HG03103 (cell line): ENCODE data around the gene CYB5A.
"Not testable (repeated sequence)": the region's sequence is repeated elsewhere in the genome, so short reads cannot be mapped to it uniquely, and the experiment has no call there.

ENCODE experiments used
- ATAC-seq: cut with Tn5 transposase; IDR thresholded peaks from one replicate; pipeline ENCODE4 v1.9.1; 2021; ENCODE audit warnings: low read depth; ENCODE audit not compliant: unreplicated experiment

The CYB5A gene

GRCh38 chr18:74291771-74292540 is at the start of gene CYB5A:
Gene CYB5A (minus strand): TSS chr18:74291963. CDS start chr18:74291875, 88 bp downstream.
- ATAC-seq, result peak; percentile 99

- ATAC-seq, result no peak
These were observed 46.1 kb upstream of the CYB5A start for GRCh38 chr18:74337912-74338309.

- ATAC-seq, result no peak
These were observed 45.6 kb upstream of the CYB5A start for GRCh38 chr18:74337155-74337911.

GRCh38 chr18:74336656-74337055 is 44.9 kb upstream of the CYB5A start:
- no peak for ATAC-seq

GRCh38 chr18:74334242-74334893 is 42.6 kb upstream of the CYB5A start:
- peak; percentile 69 for ATAC-seq

GRCh38 chr18:74333091-74333490 is 41.3 kb upstream of the CYB5A start:
- no peak for ATAC-seq

- no peak for ATAC-seq
These were observed 39.6 kb upstream of the CYB5A start for GRCh38 chr18:74331404-74331803.

- ATAC-seq, result no peak
These were observed 38.0 kb upstream of the CYB5A start for GRCh38 chr18:74329688-74330205.

GRCh38 chr18:74328206-74328605 is 36.4 kb upstream of the CYB5A start:
- ATAC-seq, result no peak

- ATAC-seq, result not testable (repeated sequence)
These were observed 35.0 kb upstream of the CYB5A start for GRCh38 chr18:74326791-74327190.

GRCh38 chr18:74326231-74326630 is 34.5 kb upstream of the CYB5A start:
- no peak for ATAC-seq

GRCh38 chr18:74316257-74317170 is 24.8 kb upstream of the CYB5A start:
- no peak for ATAC-seq

GRCh38 chr18:74315464-74316256 is 23.9 kb upstream of the CYB5A start, which contains the start of gene C18orf63:
Gene C18orf63 (plus strand): TSS chr18:74315839. CDS start chr18:74317866, 2,027 bp downstream.
- ATAC-seq, result no peak

- ATAC-seq, result no peak
These were observed 23.1 kb upstream of the CYB5A start for GRCh38 chr18:74314759-74315463.

GRCh38 chr18:74311000-74311399 is 19.2 kb upstream of the CYB5A start:
- ATAC-seq, result no peak

- ATAC-seq, result peak; percentile 92
These were observed 18.6 kb upstream of the CYB5A start for GRCh38 chr18:74310411-74310810.

GRCh38 chr18:74303936-74304335 is 12.2 kb upstream of the CYB5A start:
- ATAC-seq, result no peak

GRCh38 chr18:74303306-74303705 is 11.5 kb upstream of the CYB5A start:
- no peak for ATAC-seq

- ATAC-seq, result no peak
These were observed 8.0 kb upstream of the CYB5A start for GRCh38 chr18:74299746-74300145.
